ENCODE data around the gene ACO2.

ACO2 gene

DNA sequence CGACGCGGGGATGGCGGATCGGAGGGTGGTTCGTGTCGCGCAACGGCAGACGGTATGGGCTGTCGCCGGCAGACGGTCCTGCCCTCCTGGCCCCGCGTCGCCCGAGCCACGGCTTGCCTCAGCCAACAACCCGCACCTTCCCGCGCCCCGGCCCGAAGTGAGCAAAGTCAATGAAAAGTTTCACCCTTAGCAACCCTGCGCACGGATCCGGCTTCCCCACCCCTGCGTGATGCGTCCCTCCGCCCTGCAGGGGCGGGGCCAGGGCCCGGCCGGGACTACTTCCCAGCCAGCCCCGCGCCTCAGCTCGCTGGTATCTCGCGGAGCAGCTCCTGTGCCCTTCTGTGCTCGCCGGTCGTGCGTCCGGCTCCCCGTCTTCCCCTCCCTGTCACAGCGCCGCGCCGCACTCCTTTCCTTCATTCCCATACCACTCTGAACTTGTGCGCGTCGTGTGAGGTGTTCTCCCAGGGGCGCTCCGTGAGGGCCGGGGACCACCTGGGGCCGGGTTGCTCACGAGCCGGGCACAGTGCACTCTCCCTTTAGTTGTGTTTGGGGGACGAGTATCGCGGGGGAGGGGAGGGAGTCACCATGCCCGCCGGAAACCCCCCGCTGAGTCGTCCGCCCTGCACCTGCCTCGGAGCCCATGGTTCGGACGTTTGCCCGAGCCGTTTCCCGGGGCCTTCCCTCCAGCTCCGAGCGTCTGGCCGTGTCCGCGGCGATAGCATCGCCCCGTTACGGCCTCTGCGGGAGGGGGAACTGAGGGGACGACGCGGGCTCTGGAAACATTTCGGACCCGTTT, 22.1 kb upstream of the ACO2 start, which contains the start of gene TOB2 (continued):
- TF ChIP-seq, protein P1, sequence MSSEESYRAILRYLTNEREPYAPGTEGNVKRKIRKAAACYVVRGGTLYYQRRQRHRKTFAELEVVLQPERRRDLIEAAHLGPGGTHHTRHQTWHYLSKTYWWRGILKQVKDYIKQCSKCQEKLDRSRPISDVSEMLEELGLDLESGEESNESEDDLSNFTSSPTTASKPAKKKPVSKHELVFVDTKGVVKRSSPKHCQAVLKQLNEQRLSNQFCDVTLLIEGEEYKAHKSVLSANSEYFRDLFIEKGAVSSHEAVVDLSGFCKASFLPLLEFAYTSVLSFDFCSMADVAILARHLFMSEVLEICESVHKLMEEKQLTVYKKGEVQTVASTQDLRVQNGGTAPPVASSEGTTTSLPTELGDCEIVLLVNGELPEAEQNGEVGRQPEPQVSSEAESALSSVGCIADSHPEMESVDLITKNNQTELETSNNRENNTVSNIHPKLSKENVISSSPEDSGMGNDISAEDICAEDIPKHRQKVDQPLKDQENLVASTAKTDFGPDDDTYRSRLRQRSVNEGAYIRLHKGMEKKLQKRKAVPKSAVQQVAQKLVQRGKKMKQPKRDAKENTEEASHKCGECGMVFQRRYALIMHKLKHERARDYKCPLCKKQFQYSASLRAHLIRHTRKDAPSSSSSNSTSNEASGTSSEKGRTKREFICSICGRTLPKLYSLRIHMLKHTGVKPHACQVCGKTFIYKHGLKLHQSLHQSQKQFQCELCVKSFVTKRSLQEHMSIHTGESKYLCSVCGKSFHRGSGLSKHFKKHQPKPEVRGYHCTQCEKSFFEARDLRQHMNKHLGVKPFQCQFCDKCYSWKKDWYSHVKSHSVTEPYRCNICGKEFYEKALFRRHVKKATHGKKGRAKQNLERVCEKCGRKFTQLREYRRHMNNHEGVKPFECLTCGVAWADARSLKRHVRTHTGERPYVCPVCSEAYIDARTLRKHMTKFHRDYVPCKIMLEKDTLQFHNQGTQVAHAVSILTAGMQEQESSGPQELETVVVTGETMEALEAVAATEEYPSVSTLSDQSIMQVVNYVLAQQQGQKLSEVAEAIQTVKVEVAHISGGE (tag by site-specific recombination; conservative IDR thresholded peaks at IDR 0.05; ENCODE audit: low read depth): peak; percentile 91
- no peak for TF ChIP-seq ZFP3 (tag by site-specific recombination; IDR thresholded peaks at IDR 0.05; ENCODE audit: low read depth)
- TF ChIP-seq ZNF510 (tag by site-specific recombination; IDR thresholded peaks at IDR 0.05; ENCODE audit: insufficient replicate concordance): no peak
- TF ChIP-seq ZNF394 (tag by site-specific recombination; IDR thresholded peaks at IDR 0.05; ENCODE audit: borderline replicate concordance): peak; percentile 87; the same call in 1 of the 2 replicates
- peak; percentile 94 for TF ChIP-seq ZNF610 (tag by site-specific recombination; IDR thresholded peaks at IDR 0.05; ENCODE audit: borderline replicate concordance)
- TF ChIP-seq ZNF792 (tag by site-specific recombination; IDR thresholded peaks at IDR 0.05): peak; percentile 79
- TF ChIP-seq, protein P2, sequence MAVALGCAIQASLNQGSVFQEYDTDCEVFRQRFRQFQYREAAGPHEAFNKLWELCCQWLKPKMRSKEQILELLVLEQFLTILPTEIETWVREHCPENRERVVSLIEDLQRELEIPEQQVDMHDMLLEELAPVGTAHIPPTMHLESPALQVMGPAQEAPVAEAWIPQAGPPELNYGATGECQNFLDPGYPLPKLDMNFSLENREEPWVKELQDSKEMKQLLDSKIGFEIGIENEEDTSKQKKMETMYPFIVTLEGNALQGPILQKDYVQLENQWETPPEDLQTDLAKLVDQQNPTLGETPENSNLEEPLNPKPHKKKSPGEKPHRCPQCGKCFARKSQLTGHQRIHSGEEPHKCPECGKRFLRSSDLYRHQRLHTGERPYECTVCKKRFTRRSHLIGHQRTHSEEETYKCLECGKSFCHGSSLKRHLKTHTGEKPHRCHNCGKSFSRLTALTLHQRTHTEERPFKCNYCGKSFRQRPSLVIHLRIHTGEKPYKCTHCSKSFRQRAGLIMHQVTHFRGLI (tag by site-specific recombination; IDR thresholded peaks at IDR 0.05): peak; percentile 45
- TF ChIP-seq, protein P3, sequence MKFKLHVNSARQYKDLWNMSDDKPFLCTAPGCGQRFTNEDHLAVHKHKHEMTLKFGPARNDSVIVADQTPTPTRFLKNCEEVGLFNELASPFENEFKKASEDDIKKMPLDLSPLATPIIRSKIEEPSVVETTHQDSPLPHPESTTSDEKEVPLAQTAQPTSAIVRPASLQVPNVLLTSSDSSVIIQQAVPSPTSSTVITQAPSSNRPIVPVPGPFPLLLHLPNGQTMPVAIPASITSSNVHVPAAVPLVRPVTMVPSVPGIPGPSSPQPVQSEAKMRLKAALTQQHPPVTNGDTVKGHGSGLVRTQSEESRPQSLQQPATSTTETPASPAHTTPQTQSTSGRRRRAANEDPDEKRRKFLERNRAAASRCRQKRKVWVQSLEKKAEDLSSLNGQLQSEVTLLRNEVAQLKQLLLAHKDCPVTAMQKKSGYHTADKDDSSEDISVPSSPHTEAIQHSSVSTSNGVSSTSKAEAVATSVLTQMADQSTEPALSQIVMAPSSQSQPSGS (tag by site-specific recombination; IDR thresholded peaks at IDR 0.05; ENCODE audit: low read depth): peak; percentile 60
- peak; percentile 93 for TF ChIP-seq ZBTB17 (tag by site-specific recombination; IDR thresholded peaks at IDR 0.05)
- peak; percentile 89 for TF ChIP-seq REPIN1 (tag by site-specific recombination; IDR thresholded peaks at IDR 0.05; ENCODE audit: low read depth)
- TF ChIP-seq, protein P4, sequence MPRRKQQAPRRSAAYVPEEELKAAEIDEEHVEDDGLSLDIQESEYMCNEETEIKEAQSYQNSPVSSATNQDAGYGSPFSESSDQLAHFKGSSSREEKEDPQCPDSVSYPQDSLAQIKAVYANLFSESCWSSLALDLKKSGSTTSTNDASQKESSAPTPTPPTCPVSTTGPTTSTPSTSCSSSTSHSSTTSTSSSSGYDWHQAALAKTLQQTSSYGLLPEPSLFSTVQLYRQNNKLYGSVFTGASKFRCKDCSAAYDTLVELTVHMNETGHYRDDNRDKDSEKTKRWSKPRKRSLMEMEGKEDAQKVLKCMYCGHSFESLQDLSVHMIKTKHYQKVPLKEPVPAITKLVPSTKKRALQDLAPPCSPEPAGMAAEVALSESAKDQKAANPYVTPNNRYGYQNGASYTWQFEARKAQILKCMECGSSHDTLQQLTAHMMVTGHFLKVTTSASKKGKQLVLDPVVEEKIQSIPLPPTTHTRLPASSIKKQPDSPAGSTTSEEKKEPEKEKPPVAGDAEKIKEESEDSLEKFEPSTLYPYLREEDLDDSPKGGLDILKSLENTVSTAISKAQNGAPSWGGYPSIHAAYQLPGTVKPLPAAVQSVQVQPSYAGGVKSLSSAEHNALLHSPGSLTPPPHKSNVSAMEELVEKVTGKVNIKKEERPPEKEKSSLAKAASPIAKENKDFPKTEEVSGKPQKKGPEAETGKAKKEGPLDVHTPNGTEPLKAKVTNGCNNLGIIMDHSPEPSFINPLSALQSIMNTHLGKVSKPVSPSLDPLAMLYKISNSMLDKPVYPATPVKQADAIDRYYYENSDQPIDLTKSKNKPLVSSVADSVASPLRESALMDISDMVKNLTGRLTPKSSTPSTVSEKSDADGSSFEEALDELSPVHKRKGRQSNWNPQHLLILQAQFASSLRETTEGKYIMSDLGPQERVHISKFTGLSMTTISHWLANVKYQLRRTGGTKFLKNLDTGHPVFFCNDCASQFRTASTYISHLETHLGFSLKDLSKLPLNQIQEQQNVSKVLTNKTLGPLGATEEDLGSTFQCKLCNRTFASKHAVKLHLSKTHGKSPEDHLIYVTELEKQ (tag by site-specific recombination; IDR thresholded peaks at IDR 0.05; ENCODE audit: borderline replicate concordance): peak; percentile 91
- TF ChIP-seq, protein P5, sequence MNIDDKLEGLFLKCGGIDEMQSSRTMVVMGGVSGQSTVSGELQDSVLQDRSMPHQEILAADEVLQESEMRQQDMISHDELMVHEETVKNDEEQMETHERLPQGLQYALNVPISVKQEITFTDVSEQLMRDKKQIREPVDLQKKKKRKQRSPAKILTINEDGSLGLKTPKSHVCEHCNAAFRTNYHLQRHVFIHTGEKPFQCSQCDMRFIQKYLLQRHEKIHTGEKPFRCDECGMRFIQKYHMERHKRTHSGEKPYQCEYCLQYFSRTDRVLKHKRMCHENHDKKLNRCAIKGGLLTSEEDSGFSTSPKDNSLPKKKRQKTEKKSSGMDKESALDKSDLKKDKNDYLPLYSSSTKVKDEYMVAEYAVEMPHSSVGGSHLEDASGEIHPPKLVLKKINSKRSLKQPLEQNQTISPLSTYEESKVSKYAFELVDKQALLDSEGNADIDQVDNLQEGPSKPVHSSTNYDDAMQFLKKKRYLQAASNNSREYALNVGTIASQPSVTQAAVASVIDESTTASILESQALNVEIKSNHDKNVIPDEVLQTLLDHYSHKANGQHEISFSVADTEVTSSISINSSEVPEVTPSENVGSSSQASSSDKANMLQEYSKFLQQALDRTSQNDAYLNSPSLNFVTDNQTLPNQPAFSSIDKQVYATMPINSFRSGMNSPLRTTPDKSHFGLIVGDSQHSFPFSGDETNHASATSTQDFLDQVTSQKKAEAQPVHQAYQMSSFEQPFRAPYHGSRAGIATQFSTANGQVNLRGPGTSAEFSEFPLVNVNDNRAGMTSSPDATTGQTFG (tag by site-specific recombination; IDR thresholded peaks at IDR 0.05; ENCODE audit: borderline replicate concordance): peak; percentile 92
- no peak for TF ChIP-seq ZNF658 (tag by site-specific recombination; IDR thresholded peaks at IDR 0.05)
- no peak for TF ChIP-seq ZNF138 (tag by site-specific recombination; IDR thresholded peaks at IDR 0.05; ENCODE audit: borderline replicate concordance)
- peak; percentile 53; the same call in 1 of the 2 replicates for TF ChIP-seq GLI2 (tag by site-specific recombination; IDR thresholded peaks at IDR 0.05; ENCODE audit: borderline replicate concordance, low read depth)
- TF ChIP-seq BCL11B (tag by site-specific recombination; IDR thresholded peaks at IDR 0.05; ENCODE audit: low read depth): peak; percentile 99
- TF ChIP-seq, protein P6, sequence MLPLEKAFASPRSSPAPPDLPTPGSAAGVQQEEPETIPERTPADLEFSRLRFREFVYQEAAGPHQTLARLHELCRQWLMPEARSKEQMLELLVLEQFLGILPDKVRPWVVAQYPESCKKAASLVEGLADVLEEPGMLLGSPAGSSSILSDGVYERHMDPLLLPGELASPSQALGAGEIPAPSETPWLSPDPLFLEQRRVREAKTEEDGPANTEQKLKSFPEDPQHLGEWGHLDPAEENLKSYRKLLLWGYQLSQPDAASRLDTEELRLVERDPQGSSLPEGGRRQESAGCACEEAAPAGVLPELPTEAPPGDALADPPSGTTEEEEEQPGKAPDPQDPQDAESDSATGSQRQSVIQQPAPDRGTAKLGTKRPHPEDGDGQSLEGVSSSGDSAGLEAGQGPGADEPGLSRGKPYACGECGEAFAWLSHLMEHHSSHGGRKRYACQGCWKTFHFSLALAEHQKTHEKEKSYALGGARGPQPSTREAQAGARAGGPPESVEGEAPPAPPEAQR (tag by site-specific recombination; IDR thresholded peaks at IDR 0.05): peak; percentile 97
- peak; percentile 99 for TF ChIP-seq KLF7 (tag by site-specific recombination; IDR thresholded peaks at IDR 0.05; ENCODE audit: borderline replicate concordance)
- peak; percentile 95 for TF ChIP-seq ZNF600 (tag by site-specific recombination; IDR thresholded peaks at IDR 0.05)
- no peak for TF ChIP-seq ZNF274 (IDR thresholded peaks at IDR 0.05; ENCODE audit: low read length)
- TF ChIP-seq ZNF274 (tag by site-specific recombination; IDR thresholded peaks at IDR 0.05; ENCODE audit: borderline replicate concordance): no peak
- no peak for TF ChIP-seq ZNF571 (tag by site-specific recombination; IDR thresholded peaks at IDR 0.05)
- peak; percentile 91 for TF ChIP-seq ZNF76 (tag by site-specific recombination; IDR thresholded peaks at IDR 0.05; ENCODE audit: borderline replicate concordance, low read depth)
- TF ChIP-seq ZNF2 (tag by site-specific recombination; IDR thresholded peaks at IDR 0.05): peak; percentile 98
